Measurements from ENCODE around the gene NKAIN4.

The NKAIN4 gene

DNA sequence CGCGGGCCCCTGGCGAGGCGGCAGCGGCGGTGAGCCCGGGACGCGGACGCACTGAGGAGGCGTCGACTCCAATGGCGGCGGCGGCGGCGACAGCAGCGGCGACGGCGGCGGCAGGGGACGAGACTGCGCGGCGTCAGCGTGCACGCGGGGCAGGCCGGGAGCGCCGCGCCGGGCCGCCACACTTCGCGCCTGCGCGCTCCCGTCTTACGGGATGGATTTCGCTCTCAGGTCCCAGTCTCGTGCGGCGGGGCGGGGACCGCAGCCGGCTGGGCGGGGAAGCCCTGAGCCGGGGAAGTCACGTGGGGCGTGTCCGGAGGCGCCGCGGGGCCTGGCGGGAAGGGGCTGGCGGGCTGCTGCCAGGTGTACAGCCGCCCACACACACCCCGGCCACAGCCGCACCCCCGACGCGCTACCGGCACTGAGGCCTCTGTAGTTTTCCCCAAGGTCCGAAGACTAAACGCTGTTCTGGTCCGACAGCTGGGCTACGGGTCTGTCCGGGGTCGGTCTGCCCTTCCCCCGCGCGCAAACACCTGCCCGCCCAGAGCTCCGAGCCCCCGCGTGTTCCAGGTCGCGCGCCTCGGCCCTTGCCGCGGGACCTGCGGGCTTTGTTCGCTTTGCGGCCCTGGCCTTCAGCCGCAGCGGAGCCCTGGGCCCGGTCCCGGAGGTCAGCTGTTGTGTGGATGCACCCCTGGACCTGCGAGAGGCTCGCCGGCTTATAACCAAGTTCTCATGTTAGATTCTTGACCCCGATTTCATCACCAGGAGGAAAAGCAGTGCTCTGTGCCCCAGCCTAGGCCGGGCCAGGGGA, 38.0 kb downstream of the NKAIN4 start, which contains the start of gene YTHDF1:
Gene YTHDF1 (minus strand): TSS at position 91 of the 808 bp plus-strand sequence. CDS start 239 bp downstream, outside the sequence.
- no peaks in the 10 kb centered on the region for H3K27me3 Mint-ChIP-seq
- H3K4me3 Mint-ChIP-seq, result peak within 1 kb of the TSS; percentile 95
- no peaks in the 10 kb centered on the region for H3K9me3 Mint-ChIP-seq
- peak within 1 kb of the TSS; percentile 92 for H3K27ac Mint-ChIP-seq
- peaks cover 45% of the 10 kb centered on the region for H3K4me1 Mint-ChIP-seq
- H3K36me3 Mint-ChIP-seq, result peaks cover 17% of the 10 kb centered on the region

DNA sequence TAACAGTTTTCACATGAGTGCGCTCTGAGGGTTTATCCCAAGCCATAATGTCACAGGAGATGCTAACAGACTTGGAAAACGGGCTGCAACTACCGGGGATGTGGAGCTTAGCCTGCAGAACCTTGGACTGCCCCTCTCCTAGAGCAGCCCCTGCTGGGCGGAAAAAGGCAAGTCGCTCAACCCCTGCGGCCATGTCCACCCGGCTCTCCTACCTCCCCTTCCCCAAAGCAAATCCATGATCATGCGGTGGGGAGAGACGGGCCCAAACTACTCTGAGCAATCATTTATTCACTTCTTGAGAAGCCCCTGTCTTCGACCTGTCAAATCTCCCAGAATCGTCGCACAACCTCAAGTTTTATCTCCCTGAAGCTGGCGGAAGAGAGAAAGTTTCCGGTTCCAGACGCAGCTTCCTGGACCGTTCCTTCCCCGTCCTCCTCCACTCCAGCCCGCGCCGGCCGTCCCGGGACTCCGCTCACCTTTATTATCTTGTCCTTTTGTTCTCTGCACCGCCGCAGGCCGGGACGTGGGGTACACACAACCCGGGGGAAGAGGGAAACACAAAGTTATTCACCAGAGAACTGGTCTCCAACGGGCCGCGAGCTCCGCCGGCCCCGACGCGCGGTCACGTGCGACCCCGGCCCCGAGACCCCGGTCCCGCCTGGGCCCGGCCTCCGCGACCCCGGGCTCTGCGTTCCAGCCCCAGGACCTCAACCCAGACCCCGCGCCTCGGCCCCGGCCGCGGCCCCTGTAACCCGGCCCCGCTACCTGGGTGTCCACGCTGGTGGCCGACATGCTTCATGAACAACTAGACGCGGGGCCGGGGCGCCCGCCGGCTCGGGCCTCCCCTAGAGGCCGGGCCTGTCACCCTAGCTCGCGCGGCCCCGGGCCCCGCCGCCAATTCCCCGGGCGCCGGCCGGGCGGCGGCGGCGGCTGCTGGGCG, 38.9 kb downstream of the NKAIN4 start:
- peaks cover 20% of the 10 kb centered on the region for H3K36me3 Mint-ChIP-seq
- peaks cover 53% of the 10 kb centered on the region for H3K4me1 Mint-ChIP-seq
- H3K9me3 Mint-ChIP-seq, result no peaks in the 10 kb centered on the region
- H3K27ac Mint-ChIP-seq, result peak overlapping the region; percentile 88
- no peaks in the 10 kb centered on the region for H3K27me3 Mint-ChIP-seq
- peak overlapping the region; percentile 95 for H3K4me3 Mint-ChIP-seq

DNA sequence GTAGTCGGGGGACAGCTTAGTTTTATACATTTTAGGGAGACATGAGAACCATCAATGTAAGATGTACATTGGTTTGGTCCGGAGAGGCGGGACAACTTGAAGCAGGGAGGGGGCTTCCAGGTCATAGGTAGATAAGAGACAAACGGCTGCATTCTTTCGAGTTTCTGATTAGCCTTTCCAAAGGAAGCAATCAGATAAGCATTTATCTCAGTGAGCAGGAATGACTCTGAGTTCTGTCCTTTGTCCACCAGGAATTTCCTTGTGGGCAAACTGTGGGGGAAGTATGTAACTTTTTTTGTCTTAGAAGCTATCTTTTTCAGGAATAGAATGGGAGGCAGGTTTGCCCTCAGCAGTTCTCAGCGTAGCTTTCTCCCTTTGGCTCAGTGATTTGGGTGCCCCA, 39.7 kb downstream of the NKAIN4 start:
- Mint-ChIP-seq H3K9me3 (no peaks in the 10 kb centered on the region), H3K4me1 (peaks cover 60% of the 10 kb centered on the region), H3K4me3 (peak overlapping the region; percentile 95), H3K27ac (peak overlapping the region; percentile 85), H3K36me3 (peaks cover 20% of the 10 kb centered on the region), H3K27me3 (no peaks in the 10 kb centered on the region)

DNA sequence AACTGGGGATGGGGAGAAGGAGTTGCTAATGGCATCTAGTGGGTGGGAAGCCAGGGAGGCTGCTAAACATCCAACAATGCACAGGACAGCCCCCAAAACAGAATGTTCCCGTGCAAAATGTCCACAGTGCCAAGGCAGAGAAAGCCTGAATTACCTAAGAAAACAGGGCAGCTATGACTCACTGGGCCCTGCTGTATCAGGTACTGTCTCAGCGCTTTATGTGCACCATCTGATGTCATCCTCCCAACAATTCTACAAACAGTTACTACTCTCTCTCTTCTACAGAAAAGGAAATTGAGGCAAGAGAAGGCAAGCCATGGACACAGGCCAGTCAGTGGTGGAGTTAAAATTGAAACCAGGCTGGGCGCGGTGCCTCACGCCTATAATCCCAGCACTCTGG, 41.5 kb downstream of the NKAIN4 start:
- Mint-ChIP-seq H3K4me1 (peaks cover 74% of the 10 kb centered on the region), H3K27me3 (no peaks in the 10 kb centered on the region), H3K4me3 (peak overlapping the region; percentile 64), H3K36me3 (peaks cover 23% of the 10 kb centered on the region), H3K9me3 (no peaks in the 10 kb centered on the region), H3K27ac (no peak overlapping the region)

DNA sequence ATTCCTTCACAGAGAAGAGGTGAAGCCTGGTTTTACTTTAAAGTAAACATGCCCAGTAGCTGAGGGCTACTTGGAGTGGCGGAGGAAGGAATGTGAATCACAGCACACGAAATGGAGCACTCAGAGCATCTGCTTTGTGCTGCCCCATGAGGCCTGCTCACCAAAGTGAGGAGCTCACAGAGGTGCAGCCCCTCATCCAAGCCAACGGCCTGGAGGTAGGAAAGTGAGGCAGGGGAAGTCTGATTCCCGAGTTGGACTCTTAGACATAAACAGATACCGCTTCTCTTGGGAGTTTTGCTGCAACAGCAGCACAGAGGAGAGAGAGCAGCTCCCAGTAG, 41.9 kb downstream of the NKAIN4 start:
- Mint-ChIP-seq H3K27ac (peak overlapping the region; percentile 84), H3K4me1 (peaks cover 78% of the 10 kb centered on the region), H3K4me3 (peak overlapping the region; percentile 64), H3K27me3 (no peaks in the 10 kb centered on the region), H3K9me3 (no peaks in the 10 kb centered on the region), H3K36me3 (peaks cover 24% of the 10 kb centered on the region)

DNA sequence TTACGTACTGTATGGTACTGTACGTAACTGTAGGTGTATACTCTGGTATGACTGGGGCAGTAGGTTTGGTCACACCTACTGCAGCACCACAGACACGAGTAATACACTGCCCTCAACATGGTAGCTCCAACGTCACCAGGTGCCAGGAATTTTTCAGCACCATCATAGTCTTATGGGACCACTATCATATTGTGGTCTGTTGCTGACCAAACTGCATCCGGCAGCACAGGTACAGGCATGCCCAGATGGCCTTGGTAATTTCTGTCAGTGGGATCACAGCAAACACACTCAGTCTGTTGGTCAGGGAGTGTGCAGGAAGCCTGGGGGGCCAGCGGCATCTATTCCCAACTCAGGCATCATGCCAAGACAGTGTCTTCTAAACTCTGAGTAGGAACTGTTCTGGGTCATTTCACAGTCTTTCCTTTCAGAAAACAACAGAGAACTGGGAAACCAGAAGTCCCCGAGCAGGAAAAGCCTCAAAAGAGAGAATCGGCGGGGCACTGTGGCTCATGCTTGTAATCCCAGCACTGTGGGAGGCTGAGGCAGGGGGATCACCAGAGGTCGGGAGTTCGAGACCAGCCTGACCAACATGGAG, 44.2 kb downstream of the NKAIN4 start:
- H3K27ac Mint-ChIP-seq, result no peak overlapping the region
- H3K4me3 Mint-ChIP-seq, result no peak overlapping the region
- H3K9me3 Mint-ChIP-seq, result no peaks in the 10 kb centered on the region
- peaks cover 29% of the 10 kb centered on the region for H3K36me3 Mint-ChIP-seq
- H3K4me1 Mint-ChIP-seq, result peaks cover 86% of the 10 kb centered on the region
- no peaks in the 10 kb centered on the region for H3K27me3 Mint-ChIP-seq

DNA sequence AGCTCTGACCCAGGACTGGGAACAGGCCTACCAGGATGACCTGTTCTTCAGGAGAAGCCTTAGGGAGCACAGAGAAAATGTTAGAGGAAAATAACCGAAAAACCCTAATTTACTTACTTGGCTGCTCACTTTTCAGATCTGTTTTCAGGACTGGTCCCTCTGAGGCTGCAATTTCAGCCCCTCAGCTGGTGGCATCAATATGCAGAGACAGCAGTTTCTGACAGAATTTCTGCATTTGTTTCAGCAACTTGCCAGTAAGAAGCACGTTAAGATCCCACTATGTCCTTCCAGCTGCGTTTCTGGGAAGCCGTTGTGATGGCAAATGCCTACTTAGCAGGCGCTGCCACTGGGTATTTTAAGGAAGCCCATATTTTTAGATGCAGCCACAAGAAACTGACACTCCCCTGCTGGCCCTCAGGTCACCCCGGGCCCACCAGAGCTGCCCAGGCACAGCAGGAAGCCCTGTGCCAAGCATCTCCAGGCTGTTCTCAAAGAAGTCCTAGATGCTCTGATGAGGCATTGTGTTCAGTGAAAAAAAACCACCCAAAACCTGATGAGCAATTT, 45.8 kb downstream of the NKAIN4 start:
- Mint-ChIP-seq H3K4me1 (peaks cover 70% of the 10 kb centered on the region), H3K36me3 (peaks cover 19% of the 10 kb centered on the region), H3K4me3 (no peak overlapping the region), H3K27me3 (no peaks in the 10 kb centered on the region), H3K27ac (no peak overlapping the region), H3K9me3 (no peaks in the 10 kb centered on the region)

DNA sequence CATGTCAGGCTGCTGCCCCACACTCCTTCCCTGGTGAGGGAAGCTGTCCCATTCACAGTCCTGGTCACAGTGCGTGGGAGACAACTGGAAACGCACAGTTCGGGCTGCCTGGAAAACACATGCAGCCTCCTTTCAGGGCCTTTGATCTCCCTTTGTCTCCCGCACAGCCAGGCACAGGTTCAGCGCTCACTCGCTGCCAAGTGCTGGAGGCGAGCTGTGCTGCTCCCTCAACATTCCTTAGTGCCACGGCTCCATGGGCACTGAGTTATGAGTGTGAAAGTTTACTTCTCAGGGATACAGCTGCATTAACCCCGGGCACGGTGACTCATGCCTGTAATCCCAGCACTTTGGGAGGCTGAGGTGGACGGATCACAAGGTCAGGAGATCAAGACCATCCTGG, 47.4 kb downstream of the NKAIN4 start:
- Mint-ChIP-seq H3K27me3 (no peaks in the 10 kb centered on the region), H3K4me1 (peaks cover 54% of the 10 kb centered on the region), H3K27ac (no peak overlapping the region), H3K36me3 (peaks cover 12% of the 10 kb centered on the region), H3K4me3 (no peak overlapping the region), H3K9me3 (no peaks in the 10 kb centered on the region)

DNA sequence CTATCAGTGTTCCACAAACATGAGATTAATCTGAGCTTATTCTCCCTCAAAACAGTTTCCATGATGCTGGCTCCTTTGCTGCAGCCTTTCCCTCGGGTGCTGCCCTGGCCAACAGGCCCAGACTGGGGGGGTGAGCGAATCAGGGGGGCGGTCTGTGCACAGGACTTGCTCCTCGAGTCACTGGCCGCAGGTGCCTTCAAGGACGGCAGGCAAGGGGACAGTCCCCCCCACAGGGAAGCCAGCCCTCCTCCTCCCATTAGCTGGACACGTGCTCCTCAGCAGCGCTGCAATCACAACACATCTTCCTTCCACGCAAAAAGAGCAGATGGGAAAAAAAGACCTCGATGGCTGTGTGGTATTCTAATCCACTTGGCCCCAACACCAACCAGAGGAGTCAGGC, 48.4 kb downstream of the NKAIN4 start:
- Mint-ChIP-seq H3K27ac (peak overlapping the region; percentile 35), H3K36me3 (peaks cover 12% of the 10 kb centered on the region), H3K4me3 (no peak overlapping the region), H3K9me3 (no peaks in the 10 kb centered on the region), H3K27me3 (no peaks in the 10 kb centered on the region), H3K4me1 (peaks cover 49% of the 10 kb centered on the region)

DNA sequence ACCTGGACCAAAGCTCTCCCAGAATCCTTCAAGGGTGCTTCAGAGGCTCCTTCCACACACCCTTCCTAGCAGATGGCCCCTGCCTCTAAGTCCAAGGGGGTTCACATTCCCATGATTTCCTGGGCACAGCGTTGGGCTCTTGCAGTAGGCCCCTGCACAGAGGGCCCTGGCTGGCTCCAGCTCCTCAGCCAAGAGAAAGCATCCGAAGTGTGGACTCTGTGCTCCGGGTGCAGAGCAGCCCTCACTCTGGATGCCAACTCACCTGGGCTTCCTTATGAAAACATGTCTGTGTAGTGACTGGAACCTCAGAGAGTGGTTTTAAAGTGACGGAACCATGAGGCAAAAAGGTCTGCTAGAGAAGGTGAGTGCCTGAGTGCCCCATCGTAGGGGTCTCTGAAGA, 49.9 kb downstream of the NKAIN4 start:
- no peaks in the 10 kb centered on the region for H3K9me3 Mint-ChIP-seq
- H3K36me3 Mint-ChIP-seq, result peaks cover 10% of the 10 kb centered on the region
- no peak overlapping the region for H3K27ac Mint-ChIP-seq
- peaks cover 42% of the 10 kb centered on the region for H3K4me1 Mint-ChIP-seq
- H3K4me3 Mint-ChIP-seq, result no peak overlapping the region
- H3K27me3 Mint-ChIP-seq, result no peaks in the 10 kb centered on the region

DNA sequence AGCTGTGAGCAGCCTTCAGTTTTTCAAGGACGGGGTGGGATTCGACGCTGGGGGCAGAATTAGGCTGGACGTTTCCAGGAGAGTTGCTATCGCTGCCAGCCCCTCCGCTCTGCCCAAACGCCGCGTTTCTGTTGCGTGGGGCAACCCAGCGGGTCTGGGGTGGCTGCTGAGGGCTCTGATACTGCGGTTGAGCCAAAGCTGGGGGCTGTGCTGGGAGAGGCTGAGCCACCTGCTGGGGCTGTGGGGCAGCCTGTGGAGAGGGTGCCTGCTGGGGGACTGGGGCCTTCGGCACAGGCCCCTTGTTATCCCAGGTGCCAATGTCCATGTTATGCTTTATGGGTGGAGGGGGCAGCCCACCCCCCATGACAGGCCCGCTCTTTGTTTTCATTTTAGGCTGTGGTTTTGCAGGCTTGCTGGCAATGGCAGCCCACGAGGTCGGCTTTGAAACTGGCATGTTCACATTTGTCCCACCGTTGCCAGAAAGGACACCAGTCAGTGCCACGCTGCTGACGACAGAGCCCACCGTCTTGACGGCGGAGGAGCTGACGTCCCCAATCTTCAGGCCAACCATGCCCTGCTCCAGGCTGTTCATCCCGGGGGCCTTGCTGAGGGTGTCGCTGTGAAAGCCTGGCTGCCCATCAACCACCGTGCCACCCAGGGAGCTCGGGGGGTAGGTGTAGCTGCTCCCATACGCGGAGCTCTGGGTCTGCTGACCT, 51.3 kb downstream of the NKAIN4 start:
- no peaks in the 10 kb centered on the region for H3K9me3 Mint-ChIP-seq
- no peak overlapping the region for H3K27ac Mint-ChIP-seq
- H3K4me1 Mint-ChIP-seq, result peaks cover 43% of the 10 kb centered on the region
- no peak overlapping the region for H3K4me3 Mint-ChIP-seq
- no peaks in the 10 kb centered on the region for H3K27me3 Mint-ChIP-seq
- peaks cover 9% of the 10 kb centered on the region for H3K36me3 Mint-ChIP-seq

DNA sequence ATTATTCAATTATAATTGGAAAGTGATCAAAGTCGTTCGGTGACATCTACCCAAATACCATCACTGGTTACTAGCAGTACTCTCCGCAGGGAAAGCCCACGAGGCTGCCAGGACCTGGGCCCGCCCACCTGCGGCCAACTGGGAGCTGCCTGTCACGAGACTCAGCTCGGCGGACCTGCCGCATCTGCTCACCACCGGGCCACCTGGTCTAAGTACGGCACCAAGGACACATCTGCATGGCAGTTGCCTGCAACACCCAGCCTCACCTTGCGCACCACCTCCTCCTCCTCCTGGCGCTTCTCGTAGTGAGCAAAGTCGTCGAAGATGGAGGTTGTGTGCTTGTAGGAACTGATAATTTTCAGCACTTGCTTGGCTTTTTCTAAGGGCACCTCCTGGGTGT, 52.2 kb downstream of the NKAIN4 start:
- Mint-ChIP-seq H3K4me1 (peaks cover 40% of the 10 kb centered on the region), H3K27ac (no peak overlapping the region), H3K27me3 (no peaks in the 10 kb centered on the region), H3K4me3 (no peak overlapping the region), H3K9me3 (no peaks in the 10 kb centered on the region), H3K36me3 (peaks cover 6% of the 10 kb centered on the region)

DNA sequence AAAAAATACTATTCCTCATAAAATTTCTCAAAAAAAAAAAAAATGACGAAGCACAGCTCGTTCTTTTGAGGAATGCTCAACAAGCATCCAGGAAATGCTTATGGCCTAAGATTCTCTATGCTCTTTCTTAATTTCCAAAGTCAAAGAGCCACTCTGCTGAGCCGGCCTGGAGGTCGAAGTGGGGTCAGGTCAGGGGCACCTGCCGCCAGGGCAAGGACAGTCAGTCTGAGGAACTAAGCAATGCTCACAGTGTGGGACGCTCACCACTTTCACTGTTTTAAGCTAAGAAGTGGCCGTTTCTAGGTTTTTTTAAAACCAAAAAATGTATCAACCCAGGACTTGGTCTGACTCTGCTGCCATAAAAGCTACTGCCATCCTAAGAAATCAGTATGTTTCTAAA, 55.7 kb downstream of the NKAIN4 start:
- Mint-ChIP-seq H3K4me3 (no peak overlapping the region), H3K4me1 (peaks cover 35% of the 10 kb centered on the region), H3K9me3 (no peaks in the 10 kb centered on the region), H3K36me3 (peaks cover 2% of the 10 kb centered on the region), H3K27me3 (no peaks in the 10 kb centered on the region), H3K27ac (no peak overlapping the region)

DNA sequence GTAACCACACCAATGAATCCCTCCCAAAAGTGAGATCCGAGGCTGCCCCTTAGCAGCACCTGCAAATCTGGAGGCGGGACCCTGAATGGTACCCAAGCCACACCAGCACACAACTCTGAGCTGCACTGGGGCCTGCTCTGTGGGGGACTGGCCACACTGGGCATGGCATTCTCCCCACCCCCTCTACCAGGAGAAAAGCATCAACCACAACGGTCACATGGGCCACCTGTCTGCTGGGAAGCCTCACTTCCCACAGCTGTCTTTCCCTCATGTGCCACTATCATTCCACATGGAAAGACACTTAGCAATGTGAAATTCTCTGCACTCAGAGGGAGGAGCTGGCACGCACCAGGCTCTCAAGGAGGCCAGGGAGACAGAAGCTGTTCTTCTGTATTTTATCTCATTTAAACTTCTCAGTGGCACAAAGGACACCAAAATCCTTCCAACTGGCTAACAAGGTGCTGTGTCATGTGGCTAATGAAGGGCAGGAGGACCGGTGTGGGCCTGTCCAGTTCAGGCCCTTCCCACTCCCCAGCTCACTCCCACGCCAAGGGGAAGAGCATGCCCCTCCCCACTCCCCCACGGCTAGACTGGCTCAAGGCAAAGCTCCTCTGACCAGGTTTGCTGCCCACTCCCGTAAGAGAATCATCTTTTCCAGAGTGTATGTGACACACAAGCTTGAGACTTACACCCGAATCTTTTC, 57.3 kb downstream of the NKAIN4 start:
- H3K4me3 Mint-ChIP-seq, result no peak overlapping the region
- H3K4me1 Mint-ChIP-seq, result peaks cover 35% of the 10 kb centered on the region
- H3K27ac Mint-ChIP-seq, result no peak overlapping the region
- H3K9me3 Mint-ChIP-seq, result no peaks in the 10 kb centered on the region
- no peaks in the 10 kb centered on the region for H3K27me3 Mint-ChIP-seq
- H3K36me3 Mint-ChIP-seq, result peaks cover 2% of the 10 kb centered on the region

Measured in activated naive CD4-positive, alpha-beta T cell treated with anti-CD3 and anti-CD28 coated beads, Interleukin-2, amount 50 U/mL, for 24 hours (primary cell).